ENCODE data around the gene MINDY4. TPM values are rescaled to one million over a fixed set of nuclear protein-coding genes. Genes with fewer than 3 reads are reported as not detected.

MINDY4 gene
- total and polyA plus RNA-seq, 9 donors, result 6.9 to 30.3 (median 18.2) TPM

DNA sequence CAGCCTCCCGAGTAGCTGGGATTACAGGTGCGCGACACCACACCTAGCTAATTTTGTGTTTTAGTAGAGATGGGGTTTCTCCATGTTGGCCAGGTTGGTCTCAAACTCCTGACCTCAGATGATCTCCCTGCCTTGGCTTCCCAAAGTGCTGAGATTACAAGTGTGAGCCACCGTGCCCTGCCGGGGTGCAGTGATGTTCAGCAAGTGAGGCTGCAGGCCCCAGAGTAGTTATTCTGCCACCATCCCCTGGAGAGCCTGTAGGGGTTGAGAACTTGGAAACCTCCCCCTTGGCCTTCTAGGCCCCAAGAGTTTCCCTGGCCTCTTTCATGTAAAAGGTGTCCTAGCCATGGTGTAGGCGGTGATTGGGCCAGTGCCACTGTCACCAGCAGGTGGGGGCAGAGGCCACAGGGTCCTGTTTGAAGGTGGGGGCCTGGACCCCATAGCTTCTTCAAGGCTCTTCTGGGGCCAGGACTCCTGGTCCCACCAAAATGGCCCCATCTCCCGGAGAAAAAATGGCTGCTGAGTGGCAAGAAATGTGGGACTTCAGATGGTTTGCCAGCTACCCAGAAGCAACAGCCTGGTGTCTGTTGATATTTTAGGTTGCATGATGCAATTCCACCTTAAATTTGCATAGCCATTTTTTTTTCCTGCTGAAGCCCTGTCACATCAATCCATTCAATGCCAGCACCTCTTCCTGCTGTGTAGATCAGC, 44.8 kb upstream of the MINDY4 start:
- intact Hi-C loops (cut with DNase I), result no loop called here
- Histone ChIP-seq H3K4me1 (ENCODE audit: insufficient read depth) (no peaks in the 10 kb centered on the region), H3K36me3 (no peaks in the 10 kb centered on the region), H3K27ac (no peak overlapping the region), H3K4me3 (no peak overlapping the region), H3K27me3 (no peaks in the 10 kb centered on the region), H3K9me3 (no peaks in the 10 kb centered on the region)
- TF ChIP-seq POLR2A (IDR thresholded peaks at IDR 0.05) (no peak), EP300 (IDR thresholded peaks at IDR 0.05) (no peak)
- TF ChIP-seq, protein P1, sequence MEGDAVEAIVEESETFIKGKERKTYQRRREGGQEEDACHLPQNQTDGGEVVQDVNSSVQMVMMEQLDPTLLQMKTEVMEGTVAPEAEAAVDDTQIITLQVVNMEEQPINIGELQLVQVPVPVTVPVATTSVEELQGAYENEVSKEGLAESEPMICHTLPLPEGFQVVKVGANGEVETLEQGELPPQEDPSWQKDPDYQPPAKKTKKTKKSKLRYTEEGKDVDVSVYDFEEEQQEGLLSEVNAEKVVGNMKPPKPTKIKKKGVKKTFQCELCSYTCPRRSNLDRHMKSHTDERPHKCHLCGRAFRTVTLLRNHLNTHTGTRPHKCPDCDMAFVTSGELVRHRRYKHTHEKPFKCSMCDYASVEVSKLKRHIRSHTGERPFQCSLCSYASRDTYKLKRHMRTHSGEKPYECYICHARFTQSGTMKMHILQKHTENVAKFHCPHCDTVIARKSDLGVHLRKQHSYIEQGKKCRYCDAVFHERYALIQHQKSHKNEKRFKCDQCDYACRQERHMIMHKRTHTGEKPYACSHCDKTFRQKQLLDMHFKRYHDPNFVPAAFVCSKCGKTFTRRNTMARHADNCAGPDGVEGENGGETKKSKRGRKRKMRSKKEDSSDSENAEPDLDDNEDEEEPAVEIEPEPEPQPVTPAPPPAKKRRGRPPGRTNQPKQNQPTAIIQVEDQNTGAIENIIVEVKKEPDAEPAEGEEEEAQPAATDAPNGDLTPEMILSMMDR (IDR thresholded peaks at IDR 0.05), result no peak
- DNase-seq, result no peak
- 92 to 97% (median 95%) methylated on average over 7 of the region's 7 CpGs for WGBS, 3 donors

DNA sequence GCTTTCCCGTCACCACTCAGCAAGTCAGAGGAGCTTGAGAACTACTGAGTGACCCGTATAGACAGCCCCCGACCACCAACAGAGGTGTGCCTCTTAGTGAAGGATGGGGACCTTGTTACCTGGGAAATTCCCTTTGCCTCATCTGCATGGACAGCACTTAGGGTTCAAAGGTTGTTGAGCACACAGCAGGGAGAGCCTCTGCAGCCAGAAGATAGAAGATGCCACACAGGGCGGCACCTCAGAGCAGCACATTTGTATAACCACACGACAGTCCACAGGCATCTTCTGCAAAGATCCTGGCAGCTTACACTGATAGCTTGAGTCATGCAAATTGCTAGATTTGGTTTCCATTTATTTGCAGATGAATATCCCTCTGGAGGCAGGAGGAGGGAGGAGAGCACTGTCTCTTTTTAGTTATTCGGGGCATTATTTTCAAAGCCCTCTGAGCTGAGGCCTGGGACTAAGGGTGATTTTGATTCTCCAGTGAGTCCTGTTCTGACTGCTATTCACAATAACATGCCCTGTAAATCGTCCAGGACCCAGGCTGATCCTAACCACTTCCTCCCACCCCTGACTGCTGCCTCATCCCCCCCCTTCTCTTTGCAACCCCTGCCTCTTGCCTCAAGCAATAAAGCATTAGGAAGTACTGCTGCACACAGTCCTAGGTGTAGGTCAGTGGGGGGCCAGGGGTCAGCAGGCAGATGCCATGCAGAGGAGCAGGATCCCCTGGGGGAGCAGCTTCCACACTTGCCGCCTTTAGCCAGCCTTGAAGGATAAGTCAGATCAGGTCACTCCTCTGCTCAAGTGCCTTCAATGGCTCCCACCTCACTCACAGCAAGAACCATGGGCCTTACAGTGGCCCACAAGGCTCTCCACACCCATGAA, 43.9 kb upstream of the MINDY4 start:
- Histone ChIP-seq H3K9me3 (no peaks in the 10 kb centered on the region), H3K27me3 (no peaks in the 10 kb centered on the region), H3K36me3 (no peaks in the 10 kb centered on the region), H3K4me3 (no peak overlapping the region), H3K27ac (no peak overlapping the region), H3K4me1 (ENCODE audit: insufficient read depth) (no peaks in the 10 kb centered on the region)
- 64 to 65% (median 64%) methylated on average over 8 of the region's 8 CpGs for WGBS, 3 donors
- no peak for DNase-seq
- intact Hi-C loops (cut with DNase I), result no loop called here
- no peak for TF ChIP-seq EP300 (IDR thresholded peaks at IDR 0.05)
- TF ChIP-seq, protein P1 (IDR thresholded peaks at IDR 0.05), result no peak
- TF ChIP-seq POLR2A (IDR thresholded peaks at IDR 0.05), result no peak

DNA sequence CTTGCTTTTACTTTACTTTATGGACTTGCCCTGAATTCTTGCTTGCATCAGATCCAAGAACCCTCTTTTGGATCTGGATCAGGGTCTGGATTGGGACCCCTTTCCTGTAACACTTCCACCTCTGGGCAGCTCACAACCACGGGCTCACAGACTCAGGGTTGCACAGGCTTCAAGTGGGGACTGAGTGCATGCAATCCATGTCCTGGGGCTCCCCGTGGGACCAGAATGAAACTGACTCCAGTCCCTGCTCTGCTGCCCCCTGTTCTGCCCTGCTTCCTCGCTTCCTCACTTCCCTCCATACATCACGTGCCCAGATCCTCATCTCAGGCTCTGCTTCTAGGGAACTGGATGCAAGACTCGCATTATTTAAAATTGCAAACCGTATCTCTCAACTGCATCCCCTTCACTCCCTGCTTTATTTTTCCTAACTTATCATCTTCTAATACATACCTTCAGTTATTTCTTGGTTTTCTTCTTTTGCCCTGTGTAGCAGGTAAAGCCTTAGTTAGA, 42.6 kb upstream of the MINDY4 start:
- no peaks in the 10 kb centered on the region for H3K36me3 ChIP-seq
- intact Hi-C loops (cut with DNase I), result no loop called here

DNA sequence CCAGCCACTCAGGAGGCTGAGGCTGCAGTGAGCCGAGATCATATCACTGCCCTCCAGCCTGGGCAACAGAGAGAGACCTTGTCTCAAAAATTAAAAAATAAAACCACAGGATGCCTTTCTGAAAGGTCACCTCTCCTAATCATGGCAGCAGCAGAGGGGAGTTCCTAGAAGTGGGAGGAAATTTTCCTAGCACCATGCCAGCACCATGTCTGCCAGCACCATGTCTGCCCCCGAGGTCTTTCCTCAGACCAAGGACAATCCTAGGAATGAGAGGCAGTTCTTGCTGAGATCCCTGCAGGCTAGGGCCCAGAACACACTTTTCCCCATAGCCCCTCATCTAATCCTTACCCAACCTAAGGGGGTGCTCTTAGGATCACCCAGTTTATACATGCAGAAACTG, 41.6 kb upstream of the MINDY4 start:
- no peaks in the 10 kb centered on the region for H3K4me1 ChIP-seq (ENCODE audit: insufficient read depth)
- WGBS, 3 donors, result 33 to 47% (median 45%) methylated on average over 2 of the region's 2 CpGs
- H3K36me3 ChIP-seq, result no peaks in the 10 kb centered on the region
- no peak for DNase-seq
- H3K27ac ChIP-seq, result no peak overlapping the region
- intact Hi-C loops (cut with DNase I), result no loop called here
- no peaks in the 10 kb centered on the region for H3K9me3 ChIP-seq
- TF ChIP-seq POLR2A (IDR thresholded peaks at IDR 0.05) (no peak), EP300 (IDR thresholded peaks at IDR 0.05) (no peak)
- TF ChIP-seq, protein P1 (IDR thresholded peaks at IDR 0.05), result no peak
- H3K27me3 ChIP-seq, result no peaks in the 10 kb centered on the region
- no peak overlapping the region for H3K4me3 ChIP-seq

More for the DNA sequence above, 42.6 kb upstream of the MINDY4 start:
- Histone ChIP-seq H3K27ac (no peak overlapping the region), H3K9me3 (no peaks in the 10 kb centered on the region), H3K4me3 (no peak overlapping the region), H3K27me3 (no peaks in the 10 kb centered on the region), H3K4me1 (ENCODE audit: insufficient read depth) (no peaks in the 10 kb centered on the region)
- WGBS, 3 donors, result 58 to 64% (median 60%) methylated on average over 6 of the region's 6 CpGs
- no peak for DNase-seq
- TF ChIP-seq, protein P1 (IDR thresholded peaks at IDR 0.05), result no peak
- TF ChIP-seq POLR2A (IDR thresholded peaks at IDR 0.05), result no peak
- no peak for TF ChIP-seq EP300 (IDR thresholded peaks at IDR 0.05)
